ENCODE results near the gene EDA.

GRCh38 chrX:70046978-70047377 lies 431.1 kb downstream of the EDA start:
- no peak for TF ChIP-seq CTCF (IDR thresholded peaks at IDR 0.05)
- TF ChIP-seq EZH2 (IDR thresholded peaks at IDR 0.05; ENCODE audit: borderline replicate concordance, insufficient read depth, low read depth, low read length, poor library complexity, severe bottlenecking), result no peak
